Keratinocyte (primary cell): Measurements from ENCODE around the gene CHCHD2. TPM values are rescaled to one million over a fixed set of nuclear protein-coding genes. Genes with fewer than 3 reads are reported as not detected.
"Not testable (repeated sequence)": the region's sequence is repeated elsewhere in the genome, so short reads cannot be mapped to it uniquely, and the experiment has no call there.

Experiments
- DNase-seq: peaks from one replicate; pipeline ENCODE4 v3.0.0-alpha.2; 2011; ENCODE audit warnings: low read depth, missing footprints, low spot score
- FAIRE-seq: peaks from 2 replicates; lab custom pipeline; 2011; peaks lifted over from hg19 to GRCh38; lab: Jason Lieb, UNC
- H2AFZ ChIP-seq: 2 replicates; pipeline ENCODE4 v1.6.0; 2012; ENCODE audit warnings: low read length, control low read depth, inconsistent platforms; ENCODE audit not compliant: control insufficient read depth
- H3K27ac ChIP-seq: 2 replicates; pipeline ENCODE4 v1.5.1; 2011; ENCODE audit warnings: low read length; ENCODE audit not compliant: control insufficient read depth, insufficient read depth
- H3K27me3 ChIP-seq: 3 replicates; pipeline ENCODE4 v1.6.0; 2011; ENCODE audit warnings: low read length; ENCODE audit not compliant: control insufficient read depth, insufficient read depth; ENCODE audit errors: extremely low read depth
- H3K36me3 ChIP-seq, 2 experiments: 2 replicates in 1 of 2; 3 replicates in 1 of 2; pipeline ENCODE4 v1.5.1; 2011; ENCODE audit warnings: low read length in 2 of 2, mild to moderate bottlenecking in 1 of 2; ENCODE audit not compliant: control insufficient read depth in 2 of 2, insufficient read depth in 2 of 2; ENCODE audit errors: extremely low read depth in 1 of 2
- H3K4me1 ChIP-seq: 3 replicates; pipeline ENCODE4 v1.5.1; 2011; ENCODE audit warnings: low read length; ENCODE audit not compliant: control insufficient read depth, insufficient read depth; ENCODE audit errors: extremely low read depth
- H3K4me2 ChIP-seq: 3 replicates; pipeline ENCODE4 v1.6.0; 2011; ENCODE audit warnings: low read depth, low read length; ENCODE audit not compliant: control insufficient read depth, insufficient read depth; ENCODE audit errors: extremely low read depth
- H3K4me3 ChIP-seq, 3 experiments: fragments of 200-600 bp in 1 of 3; sonication (generic) in 1 of 3; 2 replicates in 2 of 3; 3 replicates in 1 of 3; pipeline ENCODE4 v1.5.1; 2011 to 2016; ENCODE audit warnings: low read length in 3 of 3, mild to moderate bottlenecking in 3 of 3, control low read depth in 2 of 3, inconsistent platforms in 1 of 3, low read depth in 1 of 3, mixed read lengths in 1 of 3, mixed run types in 1 of 3, moderate library complexity in 1 of 3; ENCODE audit not compliant: control insufficient read depth in 2 of 3, insufficient read depth in 2 of 3; ENCODE audit errors: extremely low read depth in 1 of 3
- H3K79me2 ChIP-seq: 2 replicates; pipeline ENCODE4 v1.6.0; 2012; ENCODE audit warnings: low read length; ENCODE audit not compliant: control insufficient read depth, insufficient read depth
- H3K9ac ChIP-seq: 3 replicates; pipeline ENCODE4 v1.6.0; 2011; ENCODE audit warnings: low read length; ENCODE audit not compliant: control insufficient read depth, insufficient read depth; ENCODE audit errors: extremely low read depth
- H3K9me1 ChIP-seq: 3 replicates; pipeline ENCODE4 v1.6.0; 2011; ENCODE audit warnings: low read length; ENCODE audit not compliant: control insufficient read depth, insufficient read depth; ENCODE audit errors: extremely low read depth
- H3K9me3 ChIP-seq: 2 replicates; pipeline ENCODE4 v1.5.1; 2012; ENCODE audit warnings: low read depth, low read length; ENCODE audit not compliant: control insufficient read depth
- H4K20me1 ChIP-seq: 3 replicates; pipeline ENCODE4 v1.6.0; 2011; ENCODE audit warnings: low read length; ENCODE audit not compliant: control insufficient read depth, insufficient read depth; ENCODE audit errors: extremely low read depth
- EZH2 ChIP-seq: IDR thresholded peaks from one replicate; pipeline ENCODE4 v1.6.1; 2012; ENCODE audit warnings: inconsistent platforms, mild to moderate bottlenecking, low read length, moderate library complexity
- dilution Hi-C: fragments of 300-500 bp; cut with MboI; formaldehyde crosslinking; loops from one replicate; pipeline ENCODE4 v1.7.0; 2020; ENCODE audit warnings: low sequenced_read_pairs; ENCODE audit not compliant: extremely low pct_ligation_motif_present
- polyA plus RNA-seq, 5 experiments: library from polyadenylated mRNA; depleted of rRNA in 3 of 5; stranded (reverse) in 3 of 5; stranded (forward) in 1 of 5; unstranded in 1 of 5; fragments of >200 nt; gene quantifications; 1 replicate in 1 of 5; 2 replicates in 3 of 5; 3 replicates in 1 of 5; pipeline versions ENCODE4 v1.2.1 to v1.2.3, GENCODE V29; 2011 to 2012; ENCODE audit warnings: missing spikeins in 2 of 5, low read depth in 1 of 5, low replicate concordance in 1 of 5
- TF ChIP-seq, protein P1 (sequence below), 3 experiments: IDR thresholded peaks in 1 of 3; conservative IDR thresholded peaks in 1 of 3; optimal IDR thresholded peaks in 1 of 3; 2 replicates in 2 of 3; 3 replicates in 1 of 3; pipeline versions ENCODE3 to v1.5.1; 2011; ENCODE audit warnings: low read length in 3 of 3, mild to moderate bottlenecking in 3 of 3, moderate library complexity in 2 of 3, control low read depth in 1 of 3, inconsistent platforms in 1 of 3; ENCODE audit not compliant: insufficient read depth in 2 of 3; ENCODE audit errors: extremely low read depth in 1 of 3

The CHCHD2 gene
- polyA plus RNA-seq, 1 donor (not counting 4 experiments of a cell fraction or from before 2014, with no cell fraction given), result 420 TPM

GRCh38 chr7:56081626-56082340 is 24.5 kb downstream of the CHCHD2 start:
- dilution Hi-C loops, result no loop called here
- Histone ChIP-seq H3K36me3 (peaks cover 21 to 27% of the 10 kb centered on the region in 2 experiments), H3K4me2 (no peak overlapping the region), H3K4me3 (no peak overlapping the region), H3K4me1 (no peaks in the 10 kb centered on the region), H4K20me1 (peaks cover 3% of the 10 kb centered on the region), H3K9ac (no peak overlapping the region), H3K9me1 (no peaks in the 10 kb centered on the region), H3K9me3 (no peaks in the 10 kb centered on the region), H3K27ac (no peak overlapping the region), H3K79me2 (no peaks in the 10 kb centered on the region), H3K27me3 (no peaks in the 10 kb centered on the region), H2AFZ (no peak overlapping the region)
- no peak for FAIRE-seq
- TF ChIP-seq, protein P1, sequence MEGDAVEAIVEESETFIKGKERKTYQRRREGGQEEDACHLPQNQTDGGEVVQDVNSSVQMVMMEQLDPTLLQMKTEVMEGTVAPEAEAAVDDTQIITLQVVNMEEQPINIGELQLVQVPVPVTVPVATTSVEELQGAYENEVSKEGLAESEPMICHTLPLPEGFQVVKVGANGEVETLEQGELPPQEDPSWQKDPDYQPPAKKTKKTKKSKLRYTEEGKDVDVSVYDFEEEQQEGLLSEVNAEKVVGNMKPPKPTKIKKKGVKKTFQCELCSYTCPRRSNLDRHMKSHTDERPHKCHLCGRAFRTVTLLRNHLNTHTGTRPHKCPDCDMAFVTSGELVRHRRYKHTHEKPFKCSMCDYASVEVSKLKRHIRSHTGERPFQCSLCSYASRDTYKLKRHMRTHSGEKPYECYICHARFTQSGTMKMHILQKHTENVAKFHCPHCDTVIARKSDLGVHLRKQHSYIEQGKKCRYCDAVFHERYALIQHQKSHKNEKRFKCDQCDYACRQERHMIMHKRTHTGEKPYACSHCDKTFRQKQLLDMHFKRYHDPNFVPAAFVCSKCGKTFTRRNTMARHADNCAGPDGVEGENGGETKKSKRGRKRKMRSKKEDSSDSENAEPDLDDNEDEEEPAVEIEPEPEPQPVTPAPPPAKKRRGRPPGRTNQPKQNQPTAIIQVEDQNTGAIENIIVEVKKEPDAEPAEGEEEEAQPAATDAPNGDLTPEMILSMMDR (optimal IDR thresholded peaks at IDR 0.05 in 1 of 3, IDR thresholded peaks at IDR 0.05 in 1 of 3, conservative IDR thresholded peaks at IDR 0.05 in 1 of 3; ENCODE audit: extremely low read depth in 1 of 3, insufficient read depth in 2 of 3, low read length in 3 of 3), result no peak
- no peak for TF ChIP-seq EZH2
- no peak for DNase-seq

- H2AFZ ChIP-seq, DNase-seq, H3K9me3 ChIP-seq, dilution Hi-C loops, H3K4me3 ChIP-seq, H3K27me3 ChIP-seq, H3K79me2 ChIP-seq, H3K4me2 ChIP-seq, H3K27ac ChIP-seq, H4K20me1 ChIP-seq, H3K4me1 ChIP-seq, H3K9ac ChIP-seq, H3K9me1 ChIP-seq, FAIRE-seq: not testable (repeated sequence)
- peaks cover 21 to 27% of the 10 kb centered on the region in 2 experiments for H3K36me3 ChIP-seq
Observed at GRCh38 chr7:56080726-56081435, 25.4 kb downstream of the CHCHD2 start.
